GM12875 (cell line): ENCODE results near the gene UACA.

Experiments used
- H3K4me3 ChIP-seq: one replicate; pipeline ENCODE4 v1.5.1; 2011; ENCODE audit warnings: low read depth, low read length, control low read depth
- TF ChIP-seq, protein P1 (sequence below): IDR thresholded peaks from 2 replicates; pipeline ENCODE4 v1.5.1; 2011; ENCODE audit warnings: low read depth, mild to moderate bottlenecking, control low read depth, inconsistent platforms, low read length, moderate library complexity, borderline replicate concordance; ENCODE audit not compliant: insufficient read depth

Gene UACA

DNA sequence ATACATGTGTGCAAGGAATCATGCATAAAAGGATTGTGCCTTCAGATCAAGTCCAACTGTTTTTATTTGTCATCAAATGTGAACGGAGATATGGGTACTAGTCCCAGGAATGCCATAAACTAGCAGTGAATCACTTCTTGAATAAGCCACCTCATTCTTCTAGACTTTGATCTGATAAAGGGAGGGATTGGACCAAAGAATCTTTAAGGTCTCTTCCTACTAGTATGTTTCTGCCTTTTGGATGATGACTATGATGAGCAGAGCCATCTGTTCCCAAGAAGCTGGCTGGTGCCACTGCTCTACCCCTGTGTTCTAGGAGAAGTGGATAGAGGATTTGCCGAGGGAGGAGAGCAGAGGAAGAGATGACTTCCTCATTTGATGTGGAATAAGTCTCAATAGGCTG, 28.8 kb upstream of the UACA start:
- TF ChIP-seq, protein P1, sequence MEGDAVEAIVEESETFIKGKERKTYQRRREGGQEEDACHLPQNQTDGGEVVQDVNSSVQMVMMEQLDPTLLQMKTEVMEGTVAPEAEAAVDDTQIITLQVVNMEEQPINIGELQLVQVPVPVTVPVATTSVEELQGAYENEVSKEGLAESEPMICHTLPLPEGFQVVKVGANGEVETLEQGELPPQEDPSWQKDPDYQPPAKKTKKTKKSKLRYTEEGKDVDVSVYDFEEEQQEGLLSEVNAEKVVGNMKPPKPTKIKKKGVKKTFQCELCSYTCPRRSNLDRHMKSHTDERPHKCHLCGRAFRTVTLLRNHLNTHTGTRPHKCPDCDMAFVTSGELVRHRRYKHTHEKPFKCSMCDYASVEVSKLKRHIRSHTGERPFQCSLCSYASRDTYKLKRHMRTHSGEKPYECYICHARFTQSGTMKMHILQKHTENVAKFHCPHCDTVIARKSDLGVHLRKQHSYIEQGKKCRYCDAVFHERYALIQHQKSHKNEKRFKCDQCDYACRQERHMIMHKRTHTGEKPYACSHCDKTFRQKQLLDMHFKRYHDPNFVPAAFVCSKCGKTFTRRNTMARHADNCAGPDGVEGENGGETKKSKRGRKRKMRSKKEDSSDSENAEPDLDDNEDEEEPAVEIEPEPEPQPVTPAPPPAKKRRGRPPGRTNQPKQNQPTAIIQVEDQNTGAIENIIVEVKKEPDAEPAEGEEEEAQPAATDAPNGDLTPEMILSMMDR, result no peak
- H3K4me3 ChIP-seq, result no peak overlapping the region

- TF ChIP-seq, protein P1, result no peak
- no peak overlapping the region for H3K4me3 ChIP-seq
Observed at GRCh38 chr15:70791259-70791658, 27.9 kb upstream of the UACA start.

DNA sequence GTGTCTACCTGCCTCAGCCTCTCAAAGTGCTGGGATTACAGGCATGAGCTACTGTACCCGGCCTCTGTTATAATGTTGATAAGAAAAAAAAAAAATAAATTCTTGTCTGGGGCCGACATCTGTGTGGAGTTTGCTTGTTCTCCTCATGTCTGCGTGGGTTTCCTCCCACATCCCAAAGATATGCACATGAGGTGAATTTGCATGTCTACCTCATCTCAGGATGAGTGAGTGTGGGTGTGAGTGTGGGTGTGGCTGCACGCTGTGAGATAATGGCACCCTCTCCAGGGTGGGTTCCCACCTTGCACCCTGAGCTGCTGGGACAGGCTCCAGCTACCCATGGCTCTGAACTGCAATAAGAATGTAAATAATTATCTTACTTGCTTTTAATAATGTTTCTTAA, 25.9 kb upstream of the UACA start:
- H3K4me3 ChIP-seq, result no peak overlapping the region
- TF ChIP-seq, protein P1, result no peak

DNA sequence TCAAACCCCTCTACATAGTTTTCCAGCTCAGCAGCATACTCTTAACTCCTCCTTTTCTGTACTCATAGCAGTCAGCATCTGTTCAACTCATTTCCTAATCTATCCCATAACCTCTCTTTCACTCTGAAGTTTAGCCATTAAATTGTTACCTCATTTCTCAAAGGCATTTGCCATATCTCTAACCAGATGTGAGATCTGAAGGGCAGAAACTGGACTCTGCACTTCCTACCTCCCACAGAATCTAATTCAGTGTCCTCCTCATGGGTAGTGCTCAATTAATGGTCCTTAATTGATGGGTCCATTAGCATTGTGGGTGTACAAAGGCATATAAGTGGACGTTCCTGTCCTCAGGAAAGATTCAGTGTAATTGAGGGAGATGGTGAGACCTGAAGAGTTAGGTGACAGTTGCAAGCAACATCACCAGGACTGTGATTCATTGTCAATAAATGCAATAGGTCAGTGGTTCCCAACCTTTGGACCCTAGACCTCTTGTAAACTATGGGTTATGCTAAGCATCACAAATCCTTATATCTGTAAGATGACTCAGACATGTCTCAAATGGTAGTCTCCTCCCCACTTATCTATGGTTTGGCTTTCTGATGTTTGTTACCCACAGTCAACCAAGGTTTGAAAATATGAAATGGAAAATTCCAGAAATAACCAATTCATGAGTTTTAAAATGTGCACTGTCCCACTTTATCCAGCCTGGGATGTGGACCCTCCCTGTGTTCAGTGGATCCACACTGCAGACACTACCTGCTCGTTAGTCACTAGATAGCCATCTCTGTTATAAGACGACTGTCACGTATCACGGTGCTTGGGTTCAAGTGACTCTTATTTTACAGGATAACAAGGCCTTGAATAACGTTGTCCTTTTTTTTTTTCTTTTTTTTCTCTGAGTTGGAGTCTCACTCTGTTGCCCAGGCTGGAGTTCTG, 25.0 kb upstream of the UACA start:
- no peak overlapping the region for H3K4me3 ChIP-seq
- TF ChIP-seq, protein P1, result no peak

DNA sequence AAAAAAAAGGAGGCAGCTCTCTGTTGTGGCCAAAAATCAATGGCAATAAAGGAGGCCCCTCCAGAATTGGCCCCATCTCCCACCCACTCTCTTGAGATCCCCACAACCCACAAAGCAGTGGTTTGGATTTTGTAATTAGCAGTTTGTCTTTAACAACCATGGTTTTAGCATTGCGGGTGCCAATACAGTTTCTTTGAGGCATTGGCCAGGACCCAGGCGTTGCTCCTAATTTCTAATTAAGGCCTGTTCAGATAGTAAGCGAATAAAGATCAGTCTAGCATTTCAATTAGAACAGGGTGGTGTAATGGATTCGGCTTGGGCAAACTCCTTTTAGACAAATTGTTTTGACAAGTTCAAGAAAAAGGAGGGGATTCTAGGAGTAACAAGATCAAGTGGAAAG, 23.6 kb upstream of the UACA start:
- TF ChIP-seq, protein P1, result no peak

DNA sequence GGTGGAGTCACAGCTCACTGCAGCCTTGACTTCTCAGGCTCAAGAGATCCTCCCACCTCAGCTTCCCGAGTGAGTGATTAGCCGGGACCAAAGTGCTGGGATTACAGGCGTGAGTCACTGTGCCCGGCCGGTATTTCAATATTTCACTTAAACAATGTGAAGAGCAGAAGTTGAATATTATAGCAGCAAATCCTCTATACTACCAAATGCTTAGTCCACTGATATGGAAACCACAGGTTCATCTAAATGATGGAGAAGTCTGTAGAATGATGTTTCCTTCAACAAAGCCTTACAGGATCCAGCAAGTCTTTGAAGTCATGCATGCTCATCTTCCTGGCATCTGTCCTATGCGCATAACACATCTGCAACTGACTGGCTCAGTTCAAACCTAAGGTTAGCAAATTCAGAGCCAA, 20.3 kb upstream of the UACA start:
- TF ChIP-seq, protein P1, result no peak
- no peak overlapping the region for H3K4me3 ChIP-seq

More for the DNA sequence above, 23.6 kb upstream of the UACA start:
- H3K4me3 ChIP-seq, result no peak overlapping the region

DNA sequence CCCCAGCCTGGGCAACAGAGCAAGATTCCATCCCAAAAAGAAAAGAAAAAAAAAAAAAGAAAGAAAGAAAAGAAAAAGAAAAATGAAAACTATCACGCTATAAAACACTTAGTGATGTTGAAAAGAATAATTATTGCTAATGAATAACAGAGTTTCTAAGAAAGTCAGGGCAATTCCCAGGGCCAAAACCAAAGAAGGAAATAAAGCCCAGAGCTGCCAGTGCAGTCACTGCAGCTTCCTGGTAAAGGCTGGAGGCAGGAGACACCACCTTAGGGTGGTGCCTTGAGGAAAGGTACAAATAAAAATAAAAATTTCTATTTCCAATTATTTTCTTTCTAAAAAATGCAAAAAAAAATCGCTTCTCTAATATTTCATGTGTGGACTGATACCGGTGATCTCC, 19.7 kb upstream of the UACA start:
- TF ChIP-seq, protein P1, result no peak
- H3K4me3 ChIP-seq, result no peak overlapping the region
